HCT116 (cell line): ENCODE measurements around the gene ZFHX3. TPM values are rescaled to one million over a fixed set of nuclear protein-coding genes. Genes with fewer than 3 reads are reported as not detected.

Experiments used
- ATAC-seq: fragments of 200-7000 bp; cut with Tn5 transposase; 2 replicates; pipeline ENCODE4 v1.9.1; 2020; ENCODE audit warnings: mild to moderate bottlenecking, moderate library complexity
- BruUV-seq: library from RNA; stranded (reverse); fragments of 400-500 nt; replicated peaks from 2 replicates; lab custom pipeline; 2021; lab: Mats Ljungman, UMichigan
- CTCF ChIA-PET: fragments of 300-600 bp; sonication (Branson Sonifier 250); formaldehyde crosslinking; loops from one replicate; lab custom pipeline; 2021; ENCODE audit warnings: antibody characterized with exemption; lab: Charles Lee
- POLR2A ChIA-PET: fragments of 300-600, 350-600 bp; sonication (Branson Sonifier 250); formaldehyde crosslinking; loops from one replicate; lab custom pipeline; 2021; ENCODE audit warnings: antibody characterized with exemption; lab: Charles Lee
- RAD21 ChIA-PET, 2 experiments: fragments of 300-600 bp; sonication (Branson Sonifier 250); formaldehyde crosslinking; loops; one replicate each; lab custom pipeline; 2023; ENCODE audit warnings: low total read pairs in 2 of 2; ENCODE audit not compliant: uncharacterized antibody in 2 of 2, unreplicated experiment in 2 of 2, low non-redundant PET in 1 of 2; lab: Charles Lee
- DNase-seq: peaks from one replicate; pipeline ENCODE4 v3.0.0-alpha.2; 2010; ENCODE audit warnings: low read depth, low spot score
- H2AFZ ChIP-seq: fragments of 200-600 bp; shearing (Covaris generic), sonication (generic); 2 replicates; pipeline ENCODE4 v1.6.1; 2017; ENCODE audit warnings: low read depth, mixed run types, mixed read lengths, antibody characterized with exemption, low read length; ENCODE audit not compliant: poor library complexity, severe bottlenecking
- H3K27ac ChIP-seq: 2 replicates; pipeline ENCODE4 v1.5.1; 2012; ENCODE audit warnings: low read depth, low read length
- H3K27me3 ChIP-seq: fragments of 200-600 bp; sonication (generic); 2 replicates; pipeline ENCODE4 v1.6.1; 2016; ENCODE audit warnings: mixed run types, low read length, mixed read lengths; ENCODE audit not compliant: insufficient read depth
- H3K36me3 ChIP-seq, 2 experiments: fragments of 200-500 bp in 1 of 2; fragments of 200-600 bp in 1 of 2; sonication (Bioruptor generic) in 1 of 2; sonication (generic) in 1 of 2; 2 replicates each; pipeline versions ENCODE4 v1.5.1 to v1.6.1; 2014 to 2016; ENCODE audit warnings: low read length in 2 of 2, inconsistent platforms in 1 of 2, mixed read lengths in 1 of 2, mixed run types in 1 of 2; ENCODE audit not compliant: insufficient read depth in 2 of 2, control insufficient read depth in 1 of 2
- H3K4me1 ChIP-seq, 2 experiments: fragments of 200-600 bp in 1 of 2; sonication (generic) in 1 of 2; 2 replicates each; pipeline versions ENCODE4 v1.5.1 to v1.6.1; 2012 to 2017; ENCODE audit warnings: low read length in 2 of 2, inconsistent platforms in 1 of 2, mild to moderate bottlenecking in 1 of 2, mixed read lengths in 1 of 2, mixed run types in 1 of 2, moderate library complexity in 1 of 2; ENCODE audit not compliant: insufficient read depth in 2 of 2, control insufficient read depth in 1 of 2
- H3K4me2 ChIP-seq: fragments of 200-600 bp; sonication (generic); 2 replicates; pipeline ENCODE4 v1.6.1; 2017; ENCODE audit warnings: mixed run types, low read length, mixed read lengths
- H3K4me3 ChIP-seq, 2 experiments: fragments of 200-600 bp in 1 of 2; sonication (generic) in 1 of 2; replicated peaks in 1 of 2; 2 replicates each; pipeline ENCODE4 v1.5.1; 2011 to 2016; ENCODE audit warnings: low read length in 2 of 2, control low read depth in 1 of 2, low read depth in 1 of 2, mild to moderate bottlenecking in 1 of 2, mixed read lengths in 1 of 2, mixed run types in 1 of 2
- H3K79me2 ChIP-seq: fragments of 200-600 bp; sonication (generic); 2 replicates; pipeline ENCODE4 v1.6.1; 2017; ENCODE audit warnings: mild to moderate bottlenecking, mixed run types, low read length, moderate library complexity, mixed read lengths; ENCODE audit not compliant: insufficient read depth
- H3K9ac ChIP-seq: fragments of 200-600 bp; sonication (generic); 2 replicates; pipeline ENCODE4 v1.6.1; 2016; ENCODE audit warnings: low read length, mixed read lengths
- H3K9me2 ChIP-seq: fragments of 200-600 bp; sonication (generic), shearing (Covaris generic); 2 replicates; pipeline ENCODE4 v1.6.1; 2017; ENCODE audit warnings: mixed run types, mild to moderate bottlenecking, moderate library complexity; ENCODE audit not compliant: insufficient read depth
- H3K9me3 ChIP-seq, 2 experiments: fragments of 200-500 bp in 1 of 2; fragments of 200-600 bp in 1 of 2; sonication (Bioruptor generic) in 1 of 2; sonication (generic) in 1 of 2; 2 replicates each; pipeline ENCODE4 v1.6.1; 2014 to 2017; ENCODE audit warnings: low read length in 2 of 2, mixed read lengths in 2 of 2, inconsistent platforms in 1 of 2, low read depth in 1 of 2, mild to moderate bottlenecking in 1 of 2, mixed run types in 1 of 2, moderate library complexity in 1 of 2; ENCODE audit not compliant: control insufficient read depth in 1 of 2, insufficient read depth in 1 of 2
- H4K20me1 ChIP-seq: fragments of 200-600 bp; sonication (generic), shearing (Covaris generic); 2 replicates; pipeline ENCODE4 v1.6.1; 2017; ENCODE audit warnings: mixed run types, mild to moderate bottlenecking, moderate library complexity; ENCODE audit not compliant: insufficient read depth
- ELF1 ChIP-seq: IDR thresholded peaks from 2 replicates; pipeline ENCODE4 v1.6.1; 2012; ENCODE audit warnings: low read depth, borderline replicate concordance
- EZH2phosphoT487 ChIP-seq: fragments of 200-600 bp; IDR thresholded peaks from 2 replicates; pipeline ENCODE4 v1.6.1; 2018; ENCODE audit warnings: antibody characterized with exemption, borderline replicate concordance
- MAX ChIP-seq: IDR thresholded peaks from 2 replicates; pipeline ENCODE4 v1.6.1; 2012
- REST ChIP-seq: IDR thresholded peaks from 2 replicates; pipeline ENCODE4 v1.6.1; 2012; ENCODE audit warnings: low read depth
- SP1 ChIP-seq: IDR thresholded peaks from 2 replicates; pipeline ENCODE4 v1.6.1; 2012; ENCODE audit warnings: low read depth
- ZBTB33 ChIP-seq: IDR thresholded peaks from 2 replicates; pipeline ENCODE4 v1.6.1; 2011; ENCODE audit warnings: mild to moderate bottlenecking, low read length, moderate library complexity; ENCODE audit not compliant: insufficient replicate concordance; ENCODE audit errors: extremely low read depth
- intact Hi-C: fragments of 100-400 bp; cut with micrococcal nuclease; formaldehyde crosslinking; loops from 2 replicates; pipeline ENCODE4 v1.10.0; 2022
- total RNA-seq: library from RNA; stranded (reverse); gene quantifications from one replicate; pipeline ENCODE4 v1.2.1, GENCODE V29; 2021; ENCODE audit not compliant: unreplicated experiment

ZFHX3 gene
- total RNA-seq, 1 experiment from 2014 or later: 6.3 TPM

DNA sequence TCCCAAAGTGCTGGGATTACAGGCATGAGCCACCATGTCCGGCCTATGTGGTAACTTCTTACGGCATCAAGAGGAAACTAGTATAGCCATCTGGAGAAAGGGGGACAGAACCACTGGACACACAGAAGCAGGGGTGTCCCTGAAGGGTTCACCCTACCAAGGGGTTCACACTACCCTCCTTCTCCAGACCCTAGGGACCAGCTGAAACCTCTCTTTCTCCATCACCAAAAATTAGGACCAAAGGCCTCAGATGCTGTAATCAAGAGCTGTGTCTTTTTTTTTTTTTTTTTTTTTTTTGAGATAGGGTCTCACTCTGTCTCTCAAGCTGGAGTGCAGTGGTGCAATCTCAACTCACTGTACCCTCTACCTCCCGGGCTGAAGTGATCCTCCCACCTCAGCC lies 33.2 kb downstream of the ZFHX3 start:
- TF ChIP-seq SP1 (no peak), MAX (no peak), EZH2phosphoT487 (no peak), REST (no peak), ELF1 (no peak), ZBTB33 (no peak)
- no TSS peak for BruUV-seq
- CTCF ChIA-PET: no interaction called here
- no peak overlapping the region for H3K9ac ChIP-seq
- DNase-seq (no peak), ATAC-seq (no peak)
- no peaks in the 10 kb centered on the region for H3K36me3 ChIP-seq
- POLR2A ChIA-PET: no interaction called here
- H3K9me3 ChIP-seq: no peaks in the 10 kb centered on the region
- intact Hi-C loops: no loop called here
- H3K9me2 ChIP-seq: no peaks in the 10 kb centered on the region
- RAD21 ChIA-PET: interaction anchor here in 1 of 2 experiments (0.8 kb wide), 1 partner anchor 182 kb away, joined by 4 read pairs; no protein-coding TSS in a partner anchor
- H3K4me1 ChIP-seq: peaks cover 44 to 62% of the 10 kb centered on the region in 2 experiments
- H2AFZ ChIP-seq: no peak overlapping the region
- peaks cover 11% of the 10 kb centered on the region; the same call in 1 of the 2 replicates for H3K79me2 ChIP-seq
- H4K20me1 ChIP-seq: peaks cover 9% of the 10 kb centered on the region; the same call in 1 of the 2 replicates
- H3K4me2 ChIP-seq: no peak overlapping the region
- H3K4me3 ChIP-seq: no peak overlapping the region
- no peaks in the 10 kb centered on the region for H3K27me3 ChIP-seq
- no peak overlapping the region for H3K27ac ChIP-seq
